Right lobe of liver (tissue), 4 donors: ENCODE measurements around the gene GOLGA8B.
"Not testable (repeated sequence)": the region's sequence is repeated elsewhere in the genome, so short reads cannot be mapped to it uniquely, and the experiment has no call there.

Experiments
- CTCF ChIP-seq, 4 donors: fragments of 200-600 bp in 3 of 4; fragments of 450-650 bp in 1 of 4; IDR thresholded peaks; one replicate each; pipeline versions ENCODE4 v1.5.1 to v1.8.0; 2016 to 2022; ENCODE audit warnings: antibody characterized with exemption in 4 of 4, mild to moderate bottlenecking in 2 of 4
- POLR2A ChIP-seq: fragments of 450-650 bp; IDR thresholded peaks from one replicate; pipeline ENCODE4 v1.6.1; 2017; ENCODE audit warnings: antibody characterized with exemption, mild to moderate bottlenecking
- donor health status: DM: no; HTN: no; CAD: no.
- donor health status: DM: no; HTN: no; CAD: no.
- donor health status: DM: no; HTN: yes; CAD: no.

DNA sequence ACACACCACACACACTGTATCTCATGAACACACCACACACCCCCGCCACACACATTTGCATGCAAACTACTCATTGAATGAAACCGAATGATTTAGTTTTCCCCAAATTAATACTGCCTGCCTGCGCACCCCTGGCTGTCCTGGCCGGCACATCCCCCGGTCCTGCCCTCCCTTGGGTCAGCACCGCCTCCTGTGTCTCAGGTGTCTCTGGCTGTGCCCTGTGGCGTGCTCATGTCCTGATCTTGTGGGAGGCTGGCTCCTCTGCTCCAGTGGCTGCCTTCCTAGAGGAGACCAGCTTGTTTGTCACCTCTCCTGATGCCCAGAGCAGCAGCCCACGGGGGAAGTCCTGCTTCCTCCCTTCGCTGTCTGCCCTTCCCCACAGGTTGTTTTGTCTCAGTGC lies 28.7 kb downstream of the GOLGA8B start:
- TF ChIP-seq CTCF (IDR thresholded peaks at IDR 0.05); POLR2A: not testable (repeated sequence)
